Esophagus (tissue), 2 donors: ENCODE measurements around the gene ERG28. TPM values are rescaled to one million over a fixed set of nuclear protein-coding genes. Genes with fewer than 3 reads are reported as not detected.
"Not testable (repeated sequence)": the region's sequence is repeated elsewhere in the genome, so short reads cannot be mapped to it uniquely, and the experiment has no call there.

Experiments
- H3K27ac ChIP-seq, 2 donors: one replicate each; pipeline ENCODE4 v1.5.1; 2013; ENCODE audit warnings: low read depth in 2 of 2, mild to moderate bottlenecking in 2 of 2, inconsistent platforms in 1 of 2, low read length in 1 of 2, moderate library complexity in 1 of 2
- H3K27me3 ChIP-seq, 2 donors: one replicate each; pipeline ENCODE4 v1.6.1; 2013; ENCODE audit warnings: low read length in 2 of 2, control low read depth in 1 of 2, mild to moderate bottlenecking in 1 of 2; ENCODE audit not compliant: insufficient read depth in 2 of 2, control insufficient read depth in 1 of 2
- H3K36me3 ChIP-seq, 2 donors: one replicate each; pipeline ENCODE4 v1.6.1; 2013; ENCODE audit warnings: low read length in 1 of 2; ENCODE audit not compliant: control insufficient read depth in 2 of 2, insufficient read depth in 2 of 2
- H3K4me1 ChIP-seq, 2 donors: one replicate each; pipeline ENCODE4 v1.6.1; 2013; ENCODE audit warnings: low read length in 1 of 2; ENCODE audit not compliant: control insufficient read depth in 2 of 2, insufficient read depth in 2 of 2
- H3K4me3 ChIP-seq, 2 donors: one replicate each; pipeline ENCODE4 v1.5.1; 2013; ENCODE audit warnings: low read length in 2 of 2, mild to moderate bottlenecking in 2 of 2, low read depth in 1 of 2, moderate library complexity in 1 of 2
- H3K9me3 ChIP-seq, 2 donors: one replicate each; pipeline ENCODE4 v1.6.1; 2013; ENCODE audit warnings: mild to moderate bottlenecking in 2 of 2, low read depth in 1 of 2, low read length in 1 of 2, moderate library complexity in 1 of 2; ENCODE audit not compliant: control insufficient read depth in 2 of 2, insufficient read depth in 1 of 2
- whole genome bisulfite sequencing, 2 donors: extraction: QIAGEN DNeasy Blood & Tissue Kit; methylation state at CpG; one replicate each; pipeline ENCODE4 v1.1.7; 2013; 5-methylcytosine and 5-hydroxymethylcytosine counted together
- polyA plus RNA-seq, 2 donors: library from polyadenylated mRNA; stranded (reverse); fragments of 200-250 nt; gene quantifications; one replicate each; pipeline ENCODE4 v1.2.3, GENCODE V29; 2013
- donor health status: healthy with polysubstance abuse.
- donor health status: Bipolar disorder and iron deficiency.

The ERG28 gene
- polyA plus RNA-seq, 2 donors: 31.0 to 43.5 TPM

- H3K27ac ChIP-seq: no peak overlapping the region
- H3K9me3 ChIP-seq: no peaks in the 10 kb centered on the region
- H3K27me3 ChIP-seq: no peaks in the 10 kb centered on the region
- WGBS, 2 donors: 90 to 100% methylated on average over 1 of the region's 1 CpG
- peaks cover 4 to 7% of the 10 kb centered on the region in 2 donors for H3K36me3 ChIP-seq
- no peaks in the 10 kb centered on the region for H3K4me1 ChIP-seq
- H3K4me3 ChIP-seq: no peak overlapping the region
These were observed 36.7 kb upstream of the ERG28 start for GRCh38 chr14:75697386-75697785.

- WGBS, 2 donors: 97 to 98% methylated on average over 6 of the region's 6 CpGs
- not testable (repeated sequence) for H3K27ac ChIP-seq, H3K4me1 ChIP-seq, H3K36me3 ChIP-seq, H3K27me3 ChIP-seq, H3K9me3 ChIP-seq, H3K4me3 ChIP-seq
These were observed 34.3 kb upstream of the ERG28 start for GRCh38 chr14:75695025-75695424.

GRCh38 chr14:75690010-75690409 is 29.3 kb upstream of the ERG28 start:
- peaks cover 4% of the 10 kb centered on the region in 2 donors for H3K36me3 ChIP-seq
- H3K27me3 ChIP-seq: no peaks in the 10 kb centered on the region
- no peak overlapping the region for H3K4me3 ChIP-seq
- H3K4me1 ChIP-seq: no peaks in the 10 kb centered on the region
- H3K27ac ChIP-seq: no peak overlapping the region
- no peaks in the 10 kb centered on the region for H3K9me3 ChIP-seq
- WGBS, 2 donors: 90 to 93% methylated on average over 7 of the region's 7 CpGs

GRCh38 chr14:75689012-75689411 is 28.3 kb upstream of the ERG28 start:
- Histone ChIP-seq H3K4me1 (no peaks in the 10 kb centered on the region), H3K27me3 (no peaks in the 10 kb centered on the region), H3K36me3 (peaks cover 2 to 4% of the 10 kb centered on the region in 2 donors), H3K4me3 (no peak overlapping the region), H3K9me3 (no peaks in the 10 kb centered on the region), H3K27ac (no peak overlapping the region)
- 77 to 81% methylated on average over 2 of the region's 2 CpGs for WGBS, 2 donors

GRCh38 chr14:75685910-75686309 is 25.2 kb upstream of the ERG28 start:
- Histone ChIP-seq H3K27ac (no peak overlapping the region), H3K27me3 (no peaks in the 10 kb centered on the region), H3K9me3 (no peaks in the 10 kb centered on the region), H3K4me3 (no peak overlapping the region), H3K4me1 (no peaks in the 10 kb centered on the region), H3K36me3 (peaks cover 2 to 6% of the 10 kb centered on the region in 2 donors)
- WGBS, 2 donors: 68 to 86% methylated on average over 2 of the region's 2 CpGs

GRCh38 chr14:75675265-75675960 is 14.7 kb upstream of the ERG28 start:
- no peaks in the 10 kb centered on the region for H3K4me1 ChIP-seq
- H3K9me3 ChIP-seq: no peaks in the 10 kb centered on the region
- 67 to 70% methylated on average over 2 of the region's 2 CpGs for WGBS, 2 donors
- no peaks in the 10 kb centered on the region for H3K27me3 ChIP-seq
- no peak overlapping the region for H3K4me3 ChIP-seq
- no peak overlapping the region for H3K27ac ChIP-seq
- no peaks in the 10 kb centered on the region for H3K36me3 ChIP-seq

GRCh38 chr14:75673345-75674035 is 12.8 kb upstream of the ERG28 start:
- Histone ChIP-seq H3K27me3 (no peaks in the 10 kb centered on the region), H3K4me1 (no peaks in the 10 kb centered on the region), H3K9me3 (no peaks in the 10 kb centered on the region), H3K4me3 (no peak overlapping the region), H3K27ac (no peak overlapping the region), H3K36me3 (no peaks in the 10 kb centered on the region)
- WGBS, 2 donors: 89 to 90% methylated on average over 4 of the region's 4 CpGs

GRCh38 chr14:75672605-75673192 is 12.0 kb upstream of the ERG28 start:
- Histone ChIP-seq H3K36me3 (no peaks in the 10 kb centered on the region), H3K27me3 (no peaks in the 10 kb centered on the region), H3K4me3 (no peak overlapping the region), H3K9me3 (no peaks in the 10 kb centered on the region), H3K27ac (no peak overlapping the region), H3K4me1 (no peaks in the 10 kb centered on the region)
- WGBS, 2 donors: 84 to 89% methylated on average over 1 of the region's 1 CpG

- 78 to 84% methylated on average over 2 of the region's 2 CpGs for WGBS, 2 donors
These were observed 6.6 kb upstream of the ERG28 start for GRCh38 chr14:75667099-75667765.

More at GRCh38 chr14:75667099-75667765, 6.6 kb upstream of the ERG28 start:
- Histone ChIP-seq H3K4me3 (no peak overlapping the region), H3K27ac (no peak overlapping the region), H3K9me3 (no peaks in the 10 kb centered on the region), H3K36me3 (no peaks in the 10 kb centered on the region), H3K27me3 (no peaks in the 10 kb centered on the region), H3K4me1 (no peaks in the 10 kb centered on the region)
